Measurements from ENCODE around the gene STK25. TPM values are rescaled to one million over a fixed set of nuclear protein-coding genes. Genes with fewer than 3 reads are reported as not detected.
A peak's percentile ranks its signal among the peaks of the same experiment; 100 is the strongest.
"Not testable (repeated sequence)": the region's sequence is repeated elsewhere in the genome, so short reads cannot be mapped to it uniquely, and the experiment has no call there.

Gene STK25
- polyA plus RNA-seq, 3 donors, result 62.7 to 215 (median 69.5) TPM

DNA sequence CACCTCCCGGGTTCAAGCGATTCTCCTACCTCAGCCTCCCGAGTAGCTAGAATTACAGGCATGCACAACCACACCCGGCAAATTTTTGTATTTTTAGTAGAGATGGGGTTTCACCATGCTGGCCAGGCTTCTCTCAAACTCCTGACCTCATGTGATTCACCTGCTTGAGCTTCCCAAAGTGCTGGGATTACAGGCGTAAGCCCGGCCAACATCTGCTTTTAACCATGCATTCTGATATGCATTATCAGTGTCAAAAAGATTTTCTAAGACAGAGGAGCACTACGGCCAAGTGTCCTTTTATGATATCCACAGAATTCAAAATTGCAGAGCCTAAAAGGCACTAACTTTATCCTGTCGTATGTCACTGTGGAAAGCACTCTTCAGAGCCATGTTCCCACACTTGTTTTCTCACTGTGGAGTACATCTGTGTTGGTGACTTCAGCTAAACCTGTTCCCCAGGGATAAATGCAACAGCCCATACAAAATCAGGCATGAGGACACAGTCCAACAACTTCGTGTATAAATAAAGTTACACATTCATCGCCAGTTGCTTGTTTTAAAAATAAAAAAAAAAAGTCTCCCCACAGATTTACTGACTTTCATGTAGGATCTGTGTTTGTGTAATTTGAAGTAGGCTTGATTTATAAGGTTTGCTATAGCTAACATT lies 56.4 kb downstream of the STK25 start:
- peaks cover 2% of the 10 kb centered on the region for H3K4me1 Mint-ChIP-seq
- H3K4me3 Mint-ChIP-seq, result peak overlapping the region in 1 of 2 donors; percentile 84
- no peaks in the 10 kb centered on the region for H3K36me3 ChIP-seq (replicated peaks in 1 of 2; ENCODE audit: control insufficient read depth in 1 of 2, insufficient read depth in 2 of 2, low read length in 2 of 2)
- H3K27ac Mint-ChIP-seq, result no peak overlapping the region
- no peak overlapping the region for H3K4me3 ChIP-seq (replicated peaks in 1 of 3; ENCODE audit: low read depth in 2 of 3, low read length in 3 of 3)
- H3K36me3 Mint-ChIP-seq, result peaks cover 7% of the 10 kb centered on the region in 2 donors
- H3K27me3 ChIP-seq (ENCODE audit: control insufficient read depth in 2 of 2, insufficient read depth in 2 of 2, low read length in 2 of 2), result peaks cover 67 to 93% of the 10 kb centered on the region in 2 donors
- no peaks in the 10 kb centered on the region for H3K4me1 ChIP-seq (ENCODE audit: control insufficient read depth in 1 of 2, insufficient read depth in 2 of 2, low read length in 2 of 2)
- DNase-seq, result no peak
- H4K20me1 ChIP-seq (ENCODE audit: insufficient read depth, low read length), result peaks cover 10% of the 10 kb centered on the region
- no peak overlapping the region for H2AFZ ChIP-seq (ENCODE audit: insufficient read depth, low read depth, low read length, poor library complexity, severe bottlenecking)
- intact Hi-C loops (cut with micrococcal nuclease), result no loop called here
- peaks cover 0 to 10% (median 5%) of the 10 kb centered on the region in 7 donors for H3K9me3 Mint-ChIP-seq
- no peak overlapping the region for H3K9ac ChIP-seq (ENCODE audit: insufficient read depth, low read length, poor library complexity, severe bottlenecking)
- H3K9me3 ChIP-seq (replicated peaks in 1 of 2; ENCODE audit: control insufficient read depth in 1 of 2, insufficient read depth in 1 of 2, low read length in 2 of 2), result peaks cover 0 to 16% of the 10 kb centered on the region in 2 donors
- TF ChIP-seq CTCF (IDR thresholded peaks at IDR 0.05), result no peak
- H3K79me2 ChIP-seq (ENCODE audit: insufficient read depth, low read length), result no peaks in the 10 kb centered on the region
- WGBS (ENCODE audit: insufficient coverage), result 97% methylated on average over 4 of the region's 10 CpGs
- no peak overlapping the region for H3K27ac ChIP-seq (ENCODE audit: low read depth in 1 of 2, low read length in 2 of 2)
- H3K27me3 Mint-ChIP-seq (ENCODE audit: low read depth in 3 of 3), result peaks cover 94 to 98% (median 98%) of the 10 kb centered on the region in 3 donors
- H3K4me2 ChIP-seq (replicated peaks; ENCODE audit: extremely low read depth, low read length, poor library complexity, severe bottlenecking), result no peak overlapping the region

DNA sequence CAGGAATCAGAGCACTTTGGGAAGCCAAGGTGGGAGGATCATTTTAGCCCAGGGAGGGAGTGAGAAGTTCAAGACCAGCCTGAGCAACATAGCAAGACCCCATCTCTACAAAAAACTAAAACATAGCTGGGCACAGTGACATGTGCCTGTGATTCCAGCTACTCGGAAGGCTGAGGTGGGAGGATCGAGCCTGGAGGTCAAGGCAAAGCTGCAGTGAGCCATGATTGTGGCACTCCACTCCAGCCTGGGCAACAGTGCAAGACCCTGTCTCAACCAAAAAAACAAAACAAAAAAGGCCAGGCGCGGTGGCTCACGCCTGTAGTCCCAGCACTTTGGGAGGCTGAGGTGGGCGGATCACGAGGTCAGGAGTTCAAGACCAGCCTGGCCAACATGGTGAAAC lies 58.3 kb downstream of the STK25 start:
- 86% methylated on average over 7 of the region's 7 CpGs for WGBS (ENCODE audit: insufficient coverage)
- not testable (repeated sequence) for H3K9ac ChIP-seq (ENCODE audit: insufficient read depth, low read length, poor library complexity, severe bottlenecking)

More for the DNA sequence above, 58.3 kb downstream of the STK25 start:
- Mint-ChIP-seq H3K4me3 (peak overlapping the region in 1 of 2 donors; percentile 83), H3K36me3 (peaks cover 13 to 18% of the 10 kb centered on the region in 2 donors), H3K27me3 (ENCODE audit: low read depth in 3 of 3) (peaks cover 93 to 98% (median 98%) of the 10 kb centered on the region in 3 donors)
- H3K9me3 Mint-ChIP-seq; H3K4me2 ChIP-seq (replicated peaks; ENCODE audit: extremely low read depth, low read length, poor library complexity, severe bottlenecking); H2AFZ ChIP-seq (ENCODE audit: insufficient read depth, low read depth, low read length, poor library complexity, severe bottlenecking); H3K4me1 Mint-ChIP-seq; H3K27ac ChIP-seq (ENCODE audit: low read depth in 1 of 2, low read length in 2 of 2); H3K79me2 ChIP-seq (ENCODE audit: insufficient read depth, low read length); DNase-seq; H3K36me3 ChIP-seq (replicated peaks in 1 of 2; ENCODE audit: control insufficient read depth in 1 of 2, insufficient read depth in 2 of 2, low read length in 2 of 2); H3K4me1 ChIP-seq (ENCODE audit: control insufficient read depth in 1 of 2, insufficient read depth in 2 of 2, low read length in 2 of 2); H3K4me3 ChIP-seq (replicated peaks in 1 of 3; ENCODE audit: low read depth in 2 of 3, low read length in 3 of 3); intact Hi-C loops (cut with micrococcal nuclease); H3K27ac Mint-ChIP-seq: not testable (repeated sequence)
- H3K27me3 ChIP-seq (ENCODE audit: control insufficient read depth in 2 of 2, insufficient read depth in 2 of 2, low read length in 2 of 2), result peaks cover 73 to 93% of the 10 kb centered on the region in 2 donors
- H4K20me1 ChIP-seq (ENCODE audit: insufficient read depth, low read length), result peaks cover 27% of the 10 kb centered on the region
- H3K9me3 ChIP-seq (replicated peaks in 1 of 2; ENCODE audit: control insufficient read depth in 1 of 2, insufficient read depth in 1 of 2, low read length in 2 of 2), result peaks cover 0 to 30% of the 10 kb centered on the region in 2 donors

Data from CD14-positive monocyte (primary cell).